ENCODE data around the gene ADCY6. TPM values are rescaled to one million over a fixed set of nuclear protein-coding genes. Genes with fewer than 3 reads are reported as not detected.
A peak's percentile ranks its signal among the peaks of the same experiment; 100 is the strongest.

The ADCY6 gene
- total RNA-seq, 4 donors from 2014 or later = 23.6 to 45.5 (median 30.3) TPM

DNA sequence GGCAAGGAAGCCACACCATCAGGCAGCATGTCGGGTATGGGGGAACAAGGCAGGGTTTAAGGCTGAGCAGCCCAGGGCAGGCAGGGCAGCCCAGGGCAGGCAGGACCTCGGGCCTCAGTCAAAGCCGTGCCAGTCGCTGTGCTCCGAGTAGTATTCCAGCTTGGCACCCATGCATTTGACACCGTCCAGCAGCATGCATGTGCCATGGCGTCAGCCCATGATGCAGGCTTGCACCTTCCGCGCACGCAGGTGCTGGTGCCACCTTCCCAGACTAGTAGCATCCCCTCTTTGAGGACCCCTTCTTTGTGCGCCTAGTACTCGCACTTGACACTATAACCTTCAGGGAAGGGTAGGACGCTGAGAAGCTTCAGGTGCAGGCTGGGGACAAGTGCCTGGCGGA is 11.6 kb upstream of the ADCY6 start:
- 75 to 86% methylated on average over 6 to 14 of the region's 14 CpGs for WGBS, 2 donors
- H3K4me1 ChIP-seq = peaks cover 0 to 3% of the 10 kb centered on the region in 2 donors
- H3K27me3 ChIP-seq = no peaks in the 10 kb centered on the region
- H3K36me3 ChIP-seq = no peaks in the 10 kb centered on the region
- H3K27ac ChIP-seq = no peak overlapping the region
- H3K9me3 ChIP-seq = no peaks in the 10 kb centered on the region
- intact Hi-C loops (cut with DNase I) = no loop called here
- TF ChIP-seq POLR2A (IDR thresholded peaks at IDR 0.05) = no peak
- TF ChIP-seq, protein P1, sequence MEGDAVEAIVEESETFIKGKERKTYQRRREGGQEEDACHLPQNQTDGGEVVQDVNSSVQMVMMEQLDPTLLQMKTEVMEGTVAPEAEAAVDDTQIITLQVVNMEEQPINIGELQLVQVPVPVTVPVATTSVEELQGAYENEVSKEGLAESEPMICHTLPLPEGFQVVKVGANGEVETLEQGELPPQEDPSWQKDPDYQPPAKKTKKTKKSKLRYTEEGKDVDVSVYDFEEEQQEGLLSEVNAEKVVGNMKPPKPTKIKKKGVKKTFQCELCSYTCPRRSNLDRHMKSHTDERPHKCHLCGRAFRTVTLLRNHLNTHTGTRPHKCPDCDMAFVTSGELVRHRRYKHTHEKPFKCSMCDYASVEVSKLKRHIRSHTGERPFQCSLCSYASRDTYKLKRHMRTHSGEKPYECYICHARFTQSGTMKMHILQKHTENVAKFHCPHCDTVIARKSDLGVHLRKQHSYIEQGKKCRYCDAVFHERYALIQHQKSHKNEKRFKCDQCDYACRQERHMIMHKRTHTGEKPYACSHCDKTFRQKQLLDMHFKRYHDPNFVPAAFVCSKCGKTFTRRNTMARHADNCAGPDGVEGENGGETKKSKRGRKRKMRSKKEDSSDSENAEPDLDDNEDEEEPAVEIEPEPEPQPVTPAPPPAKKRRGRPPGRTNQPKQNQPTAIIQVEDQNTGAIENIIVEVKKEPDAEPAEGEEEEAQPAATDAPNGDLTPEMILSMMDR (IDR thresholded peaks at IDR 0.05) = no peak
- DNase-seq = no peak
- no peak overlapping the region for H3K4me3 ChIP-seq (replicated peaks in 1 of 3)

DNA sequence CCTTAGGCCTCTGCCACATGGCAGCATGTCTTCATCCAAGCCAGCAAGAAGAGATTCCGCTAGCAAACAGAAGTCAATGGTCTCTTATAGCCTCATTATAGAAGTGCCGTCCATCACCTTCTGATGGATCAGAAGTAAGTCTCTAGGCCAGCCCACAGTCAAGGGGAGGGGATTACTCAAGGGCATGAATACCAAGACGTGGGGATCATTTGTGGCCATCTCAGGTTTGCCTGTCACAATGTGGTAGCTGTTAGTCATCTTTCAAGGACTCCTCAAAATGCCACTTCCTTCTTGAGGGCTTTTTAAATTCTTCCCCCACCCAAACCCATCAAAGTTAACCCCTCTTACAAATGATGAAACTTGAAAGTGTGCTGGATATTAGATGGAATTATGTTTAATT is 8.1 kb upstream of the ADCY6 start:
- H3K27ac ChIP-seq = no peak overlapping the region
- H3K4me3 ChIP-seq (replicated peaks in 1 of 3) = no peak overlapping the region
- H3K36me3 ChIP-seq = no peaks in the 10 kb centered on the region
- no peaks in the 10 kb centered on the region for H3K27me3 ChIP-seq
- intact Hi-C loops (cut with DNase I) = no loop called here
- no peaks in the 10 kb centered on the region for H3K9me3 ChIP-seq
- H3K4me1 ChIP-seq = peaks cover 0 to 3% of the 10 kb centered on the region in 2 donors
- DNase-seq = no peak
- 69 to 83% methylated on average over 3 of the region's 3 CpGs for WGBS, 2 donors
- TF ChIP-seq, protein P1 (IDR thresholded peaks at IDR 0.05) = no peak
- no peak for TF ChIP-seq POLR2A (IDR thresholded peaks at IDR 0.05)

DNA sequence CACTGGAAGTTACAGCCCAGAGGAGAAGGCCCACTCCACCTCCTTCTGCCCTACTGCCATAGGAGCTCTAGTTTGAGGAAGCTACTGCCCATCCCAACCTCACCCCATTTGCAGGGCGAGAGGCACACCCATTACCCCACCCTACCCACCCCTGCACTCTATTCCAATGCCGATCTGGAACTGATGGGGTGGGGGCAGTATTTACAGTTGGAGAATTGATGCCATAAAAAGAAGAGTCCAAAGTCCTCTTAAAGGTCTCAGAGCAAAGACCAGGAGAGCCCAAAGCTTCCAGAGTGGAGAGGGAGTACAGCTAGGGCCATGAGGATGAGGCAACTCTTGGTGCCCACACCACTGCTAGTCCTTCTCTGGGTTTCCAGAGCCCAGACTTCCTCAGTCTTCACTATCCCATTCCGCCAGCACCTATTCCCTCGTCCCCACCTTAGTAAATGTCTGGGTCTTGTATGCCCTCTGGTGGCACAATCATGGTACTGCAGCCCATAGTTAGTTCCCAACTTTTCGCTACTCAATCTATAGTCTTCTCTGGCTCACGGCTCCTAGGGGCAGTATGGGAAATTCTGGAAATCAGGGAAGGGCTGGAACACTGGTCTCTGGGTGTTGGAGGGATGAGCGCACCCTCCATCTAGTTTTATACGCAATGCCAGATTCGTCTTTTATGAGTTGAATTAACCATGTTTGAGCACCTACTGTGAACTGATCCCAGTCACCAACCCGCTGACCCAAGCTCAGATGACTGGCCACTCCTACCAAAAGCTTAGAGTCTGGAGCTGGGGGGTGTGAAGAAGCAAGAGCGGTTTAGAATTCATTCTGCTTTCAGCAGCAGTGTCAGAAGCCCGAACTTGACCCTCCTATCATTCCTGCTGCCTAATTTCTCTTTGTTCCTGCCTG is 6.9 kb upstream of the ADCY6 start:
- peaks cover 0 to 3% of the 10 kb centered on the region in 2 donors for H3K4me1 ChIP-seq
- intact Hi-C loops (cut with DNase I) = loop anchor here (2.0 kb wide), 1 partner anchor 41 kb away; no protein-coding TSS in a partner anchor
- DNase-seq = peak; percentile 72 to 74

DNA sequence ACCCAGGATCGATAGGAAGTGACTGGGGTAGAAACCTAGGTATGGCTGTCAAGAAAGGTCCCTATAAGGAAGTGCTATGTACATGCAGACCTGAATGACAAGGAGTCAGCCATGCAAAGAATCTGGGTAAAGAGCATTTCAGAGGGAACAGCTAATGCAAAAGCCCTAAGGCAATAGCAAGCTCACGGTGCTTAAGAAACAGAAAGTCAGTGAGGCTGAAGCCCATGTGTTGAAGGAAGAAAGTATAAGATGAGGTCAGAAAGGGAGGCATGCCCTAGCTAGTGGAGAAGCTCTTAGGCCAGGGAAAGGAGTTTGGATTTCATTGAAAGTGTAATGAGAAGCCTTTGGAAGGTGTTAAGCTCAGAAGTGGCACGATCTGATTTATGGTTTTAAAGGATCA is 6.0 kb upstream of the ADCY6 start:
- no peak for DNase-seq
- WGBS, 2 donors = 74 to 80% methylated on average over 3 of the region's 3 CpGs
- H3K9me3 ChIP-seq = no peaks in the 10 kb centered on the region
- H3K4me3 ChIP-seq (replicated peaks in 1 of 3) = no peak overlapping the region
- H3K27me3 ChIP-seq = no peaks in the 10 kb centered on the region
- intact Hi-C loops (cut with DNase I) = loop anchor here (2.0 kb wide), 1 partner anchor 40 kb away; no protein-coding TSS in a partner anchor
- H3K4me1 ChIP-seq = peaks cover 2 to 7% of the 10 kb centered on the region in 2 donors
- no peak for TF ChIP-seq POLR2A (IDR thresholded peaks at IDR 0.05)
- TF ChIP-seq, protein P1 (IDR thresholded peaks at IDR 0.05) = no peak
- no peaks in the 10 kb centered on the region for H3K36me3 ChIP-seq
- no peak overlapping the region for H3K27ac ChIP-seq

More for the DNA sequence above, 6.9 kb upstream of the ADCY6 start:
- WGBS, 2 donors = 24 to 26% methylated on average over 12 of the region's 12 CpGs
- Histone ChIP-seq H3K4me3 (replicated peaks in 1 of 3) (no peak overlapping the region), H3K36me3 (no peaks in the 10 kb centered on the region), H3K27me3 (no peaks in the 10 kb centered on the region), H3K9me3 (no peaks in the 10 kb centered on the region), H3K27ac (no peak overlapping the region)
- TF ChIP-seq, protein P1 (IDR thresholded peaks at IDR 0.05) = peak; percentile 87 to 98 (median 92)
- TF ChIP-seq POLR2A (IDR thresholded peaks at IDR 0.05) = no peak

DNA sequence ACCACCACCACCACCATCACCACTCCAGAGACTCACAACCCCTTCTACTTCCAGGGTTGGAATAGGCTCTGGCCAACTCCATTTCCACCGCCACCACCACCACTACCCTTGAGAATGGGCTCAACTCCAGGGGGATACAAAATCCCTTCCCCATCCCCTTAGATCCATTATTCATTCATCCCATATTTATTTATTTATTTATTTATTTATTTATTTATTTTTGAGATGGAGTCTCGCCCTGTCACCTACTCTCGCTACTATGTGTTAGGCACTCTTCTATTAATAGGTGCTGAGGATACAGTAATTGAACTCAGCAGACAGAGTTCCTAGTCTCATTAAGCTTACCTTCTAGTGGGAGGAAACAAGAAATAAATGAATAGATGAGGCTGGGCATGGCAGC is 4.8 kb upstream of the ADCY6 start:
- H3K36me3 ChIP-seq = no peaks in the 10 kb centered on the region
- no peak for TF ChIP-seq POLR2A (IDR thresholded peaks at IDR 0.05)
- TF ChIP-seq, protein P1 (IDR thresholded peaks at IDR 0.05) = no peak
- intact Hi-C loops (cut with DNase I) = loop anchor here (2.0 kb wide), 1 partner anchor 39 kb away; no protein-coding TSS in a partner anchor
- H3K4me1 ChIP-seq = peaks cover 6 to 10% of the 10 kb centered on the region in 2 donors
- H3K27me3 ChIP-seq = no peaks in the 10 kb centered on the region
- H3K27ac ChIP-seq = no peak overlapping the region
- no peaks in the 10 kb centered on the region for H3K9me3 ChIP-seq
- no peak for DNase-seq
- H3K4me3 ChIP-seq (replicated peaks in 1 of 3) = no peak overlapping the region
- 92 to 95% methylated on average over 3 of the region's 3 CpGs for WGBS, 2 donors
